IPS-NIHi7 (cell line): ENCODE data around the gene CCDC169.
"Not testable (repeated sequence)": the region's sequence is repeated elsewhere in the genome, so short reads cannot be mapped to it uniquely, and the experiment has no call there.

Experiments
- DNase-seq: peaks from one replicate; pipeline ENCODE4 v3.0.0; 2012; ENCODE audit warnings: mixed read lengths; ENCODE audit errors: extremely low spot score

CCDC169 gene

DNA sequence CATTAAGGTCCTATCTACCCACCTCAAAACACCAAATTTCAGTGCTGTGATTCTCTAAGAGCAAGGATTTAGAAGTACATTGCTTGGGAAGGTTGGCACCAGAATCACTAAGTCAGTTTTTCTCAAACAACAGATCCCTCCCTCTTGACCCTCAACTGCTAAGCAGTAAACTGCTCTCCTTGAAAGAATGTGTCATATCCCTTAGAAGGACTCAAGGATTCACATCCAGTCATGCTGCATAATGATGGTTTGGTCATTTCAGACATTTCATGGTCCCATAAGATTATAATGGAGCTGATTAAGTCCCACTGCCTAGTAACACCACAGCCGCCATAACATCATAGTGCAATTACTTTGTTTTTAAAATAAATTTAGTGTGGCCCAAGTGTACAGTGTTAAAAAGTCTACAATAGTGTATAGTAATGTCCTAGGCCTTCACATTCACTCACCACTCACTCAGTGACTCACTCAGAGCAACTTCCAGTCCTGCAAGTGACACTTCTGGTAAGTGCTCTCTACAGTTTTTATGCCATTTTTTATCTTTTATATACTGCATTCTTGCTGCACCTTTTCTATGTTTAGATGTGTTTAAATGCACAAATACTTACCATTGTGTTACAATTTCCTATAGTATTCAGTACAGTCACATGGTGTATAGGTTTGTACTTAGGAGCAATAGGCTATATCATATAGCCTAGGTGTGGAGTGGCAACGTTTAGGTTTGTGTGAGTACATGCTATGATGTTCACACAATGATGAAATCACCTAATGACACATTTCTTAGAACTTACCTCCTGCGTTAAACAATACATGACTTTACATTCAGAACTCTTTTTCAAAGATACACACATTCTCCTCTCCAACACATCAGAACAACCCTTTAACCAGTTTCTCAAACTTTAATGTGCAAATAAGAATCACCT, 15.7 kb upstream of the CCDC169 start:
- no peak for DNase-seq

DNA sequence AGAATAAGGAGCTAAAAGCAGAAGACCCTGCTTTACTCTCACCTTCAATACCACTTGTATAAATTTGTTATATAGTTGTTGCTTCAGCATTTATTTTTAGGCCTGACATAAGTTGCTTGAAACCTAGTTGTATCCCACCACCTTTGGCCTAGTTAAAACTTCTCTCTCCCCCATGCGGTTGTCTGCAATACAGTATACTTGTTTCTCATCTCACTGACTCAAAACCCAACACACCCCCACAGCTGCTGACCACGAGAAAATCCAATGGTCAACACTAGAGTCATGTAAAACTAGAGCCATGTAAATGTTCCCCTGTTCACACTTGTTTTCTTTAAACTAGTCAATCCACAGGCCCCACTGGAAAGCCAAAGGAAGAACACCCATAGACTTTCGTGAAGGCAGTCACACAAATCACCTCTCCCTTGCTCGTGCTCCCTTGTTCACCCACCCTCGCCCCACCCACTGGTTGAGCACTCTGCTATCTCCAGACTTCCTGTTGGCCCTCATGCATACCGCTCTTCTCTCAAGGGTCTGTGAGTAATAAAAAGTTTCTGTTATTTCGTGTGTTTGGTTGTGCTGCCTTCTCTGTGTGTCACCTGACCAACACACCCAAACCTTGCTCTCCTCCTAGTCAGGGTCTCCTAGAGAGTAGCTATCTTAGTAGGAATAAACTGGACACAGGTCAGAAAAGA, 12.9 kb upstream of the CCDC169 start:
- DNase-seq: no peak

DNA sequence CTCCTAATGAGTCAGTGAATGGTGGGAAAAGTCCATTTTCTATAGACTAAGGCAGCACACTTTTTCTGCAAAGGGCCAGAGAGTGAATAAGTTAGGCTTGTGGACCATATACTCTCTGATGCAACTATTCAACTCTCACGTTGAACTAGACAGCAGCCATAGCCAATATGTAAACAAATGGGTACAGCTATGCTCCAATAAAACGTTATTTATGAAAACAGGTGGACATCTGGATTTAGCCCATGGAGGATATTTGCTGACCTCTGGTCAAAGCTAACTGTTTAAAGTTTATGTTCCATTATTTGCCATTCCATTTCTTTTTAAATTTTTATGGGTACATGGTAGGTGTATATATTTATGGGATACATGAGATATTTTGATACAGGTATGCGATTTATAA, 4.7 kb upstream of the CCDC169 start:
- DNase-seq: no peak

DNA sequence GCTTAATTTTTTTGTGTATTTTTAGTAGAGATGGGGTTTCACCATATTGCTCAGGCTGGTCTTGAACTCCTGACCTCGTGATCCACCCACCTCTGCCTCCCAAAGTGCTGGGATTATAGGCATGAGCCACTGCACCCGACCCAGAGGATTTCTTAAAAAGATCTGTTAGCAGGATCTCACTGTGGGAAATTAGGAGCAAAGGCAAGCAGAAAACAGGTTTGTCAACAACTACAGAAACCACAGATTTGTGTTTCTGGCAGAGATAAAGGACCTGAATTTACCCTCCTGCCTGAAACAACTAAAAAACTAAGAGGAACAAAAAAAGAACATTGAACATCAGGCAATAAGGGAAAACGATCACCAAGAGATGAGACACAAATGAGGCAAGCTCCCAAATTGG, 1.9 kb upstream of the CCDC169 start:
- not testable (repeated sequence) for DNase-seq

DNA sequence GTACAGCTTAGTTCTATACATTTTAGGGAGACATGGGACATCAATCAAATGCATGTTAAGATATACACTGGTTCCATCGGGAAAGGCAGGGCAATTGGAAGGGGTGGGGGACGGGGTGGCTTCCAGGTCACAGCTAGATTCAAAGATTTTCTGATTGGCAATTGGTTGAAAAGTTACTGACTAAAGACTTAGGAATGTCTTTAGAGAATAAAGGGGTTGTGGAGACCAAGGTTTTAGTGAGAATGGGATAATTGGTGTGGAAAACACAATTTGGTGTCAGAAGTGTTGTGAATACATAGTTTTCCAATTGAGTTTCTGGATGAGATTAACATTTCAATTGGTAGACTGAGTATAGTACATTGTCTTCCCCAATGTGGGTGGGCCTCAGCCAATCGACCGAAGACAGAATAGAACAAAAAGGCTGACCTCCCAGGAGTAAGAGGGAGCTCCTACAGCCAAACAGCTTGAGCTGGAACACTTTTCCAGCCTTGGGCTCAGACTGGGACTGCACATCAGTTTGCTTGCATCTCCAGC, 988 bp upstream of the CCDC169 start:
- DNase-seq: peak; percentile 53

DNA sequence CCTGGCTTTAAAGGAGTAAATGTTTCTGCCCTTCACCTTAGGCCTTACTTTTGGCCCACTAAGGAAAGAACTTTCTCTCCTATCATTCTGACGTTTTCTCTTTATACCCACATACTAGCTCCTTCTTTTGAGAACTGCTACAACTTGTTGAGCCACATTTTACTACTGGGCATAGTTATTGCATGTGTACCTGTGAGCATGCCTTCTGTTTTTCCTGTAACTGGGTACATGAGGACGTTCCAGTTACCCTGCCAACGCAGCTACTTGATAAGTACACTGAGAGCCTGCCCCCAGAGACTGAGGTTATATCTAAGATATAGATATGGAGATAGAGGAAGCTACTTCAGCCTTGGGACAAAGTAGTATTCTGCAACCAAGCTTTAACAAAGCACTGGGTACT, 3.5 kb downstream of the CCDC169 start:
- no peak for DNase-seq

DNA sequence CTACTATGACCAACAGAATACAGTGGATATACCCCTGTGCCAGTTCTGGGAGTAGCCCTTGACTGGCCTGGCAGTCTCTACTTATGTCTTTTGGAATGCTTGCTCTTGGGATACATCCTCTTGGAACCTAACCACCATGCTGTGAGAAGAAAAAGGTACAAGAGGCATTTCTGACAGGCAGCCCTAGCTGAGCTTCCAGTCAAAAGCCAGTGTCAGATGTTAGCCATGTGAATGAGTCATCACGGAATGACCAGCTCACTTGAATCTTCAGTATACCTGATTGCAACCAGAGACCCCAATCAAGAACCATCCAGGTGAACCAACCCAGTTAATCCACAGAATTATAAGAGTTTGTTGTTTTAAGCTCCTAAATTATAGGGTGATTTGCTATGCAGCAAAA, 4.1 kb downstream of the CCDC169 start:
- no peak for DNase-seq

DNA sequence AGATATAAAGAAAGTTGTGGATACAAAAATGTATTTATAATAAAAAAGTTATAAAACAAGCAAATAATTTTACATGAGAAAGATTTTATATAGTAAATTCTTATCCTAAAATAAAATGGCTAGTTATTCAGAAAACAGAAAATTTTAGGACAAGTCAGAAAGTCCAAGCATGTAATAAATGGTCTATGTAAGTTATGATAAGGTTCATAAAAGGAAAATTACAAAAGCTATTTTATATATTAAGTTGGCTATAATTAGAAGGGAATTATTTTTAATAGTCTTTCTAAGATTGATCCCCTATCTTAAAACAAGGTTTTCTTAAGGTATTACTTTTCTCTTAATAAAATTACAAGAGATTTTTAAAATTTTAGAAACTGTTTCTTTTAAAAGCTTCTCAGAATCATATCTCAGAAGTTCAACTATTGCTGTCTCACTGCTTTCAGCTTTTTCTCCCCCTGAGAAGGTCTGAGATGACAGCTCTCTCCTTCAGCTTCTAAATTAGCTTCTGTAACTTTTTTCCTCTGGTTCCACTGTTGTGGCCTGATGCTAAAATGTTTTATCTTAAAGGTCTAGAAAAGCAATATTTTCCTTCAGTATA, 8.7 kb downstream of the CCDC169 start:
- no peak for DNase-seq

DNA sequence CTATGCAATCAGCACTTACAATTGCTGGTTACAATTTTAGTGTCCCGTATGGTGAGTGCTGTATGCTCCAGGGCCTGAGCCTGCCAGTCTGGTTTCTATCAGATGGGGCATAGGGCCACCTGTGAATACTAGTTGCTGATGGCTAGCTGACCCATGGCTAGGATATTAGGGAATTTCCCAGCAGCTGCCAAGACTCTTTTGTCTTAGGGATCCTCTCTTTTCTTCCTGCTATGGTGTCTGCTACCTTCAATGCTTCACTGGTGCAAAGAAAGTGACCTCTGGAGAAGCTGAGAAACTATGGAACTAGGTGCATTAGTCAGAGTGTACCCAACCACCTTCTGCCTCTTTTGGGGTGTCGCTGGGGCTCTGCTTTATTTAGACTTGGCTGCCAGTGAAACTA, 11.6 kb downstream of the CCDC169 start:
- DNase-seq: no peak

DNA sequence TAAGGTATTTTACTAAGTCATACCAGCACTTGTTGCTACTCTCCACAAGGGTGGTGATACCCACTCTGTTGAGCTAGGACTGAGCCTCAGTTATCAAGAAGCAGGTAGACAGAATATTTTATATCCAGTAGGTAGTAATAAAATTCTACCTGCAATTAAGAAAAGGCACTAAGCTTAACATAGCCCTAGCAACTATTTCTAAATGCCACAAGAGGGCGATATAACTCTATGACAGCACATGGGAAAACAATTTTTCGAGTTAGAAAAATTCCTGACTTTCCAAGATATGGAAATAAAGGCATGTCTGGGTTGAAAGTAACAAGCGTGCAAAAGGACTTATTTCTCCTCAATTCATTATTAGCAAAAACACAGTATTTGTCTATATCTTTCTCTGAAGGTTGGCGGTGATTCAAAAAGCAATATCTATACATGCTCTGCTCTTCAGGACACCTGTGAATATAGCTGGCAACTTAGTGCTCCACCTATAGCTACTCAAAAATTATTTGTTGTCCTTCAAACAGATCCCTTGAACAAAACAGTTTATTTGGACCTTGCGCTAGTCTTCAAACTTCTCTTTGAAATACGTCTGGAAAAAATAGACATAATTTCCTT, 14.7 kb downstream of the CCDC169 start:
- peak; percentile 27 for DNase-seq

DNA sequence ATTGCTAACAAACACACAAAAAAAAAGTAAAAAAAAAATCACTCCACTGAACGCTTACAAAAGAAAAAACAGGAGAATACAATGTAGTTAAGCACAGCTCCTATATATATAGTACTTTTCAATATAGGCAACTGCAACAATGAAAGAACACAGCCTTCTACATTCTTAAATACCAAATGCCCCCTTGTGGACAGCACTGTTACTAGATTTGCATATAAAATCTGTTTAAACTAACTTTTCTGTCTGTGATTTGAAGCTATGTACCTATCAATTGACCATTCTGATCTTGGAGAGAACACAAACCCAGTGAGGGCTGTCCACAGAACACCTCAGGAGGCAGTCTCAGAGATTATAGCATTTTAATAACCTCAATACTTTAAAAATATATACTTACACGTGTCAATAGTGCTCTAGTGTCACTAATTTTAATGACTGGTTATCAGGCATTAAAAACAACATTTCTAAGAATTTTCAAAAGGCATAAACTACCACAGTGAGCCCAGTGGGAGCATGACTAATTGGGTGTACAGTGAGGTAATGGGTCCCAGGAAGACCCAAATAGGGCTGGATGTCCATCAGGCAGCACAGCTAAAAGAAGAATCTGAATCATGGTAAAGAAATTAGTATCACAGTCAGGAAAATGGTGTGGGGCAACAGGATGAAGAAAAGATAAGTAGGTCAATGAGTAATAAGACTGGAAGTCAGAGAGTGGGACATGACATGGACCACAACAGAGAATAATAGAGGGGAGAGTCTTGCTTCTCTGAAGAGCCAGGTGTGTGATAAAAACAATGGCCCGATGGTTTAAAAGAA, 22.2 kb downstream of the CCDC169 start:
- DNase-seq: no peak

DNA sequence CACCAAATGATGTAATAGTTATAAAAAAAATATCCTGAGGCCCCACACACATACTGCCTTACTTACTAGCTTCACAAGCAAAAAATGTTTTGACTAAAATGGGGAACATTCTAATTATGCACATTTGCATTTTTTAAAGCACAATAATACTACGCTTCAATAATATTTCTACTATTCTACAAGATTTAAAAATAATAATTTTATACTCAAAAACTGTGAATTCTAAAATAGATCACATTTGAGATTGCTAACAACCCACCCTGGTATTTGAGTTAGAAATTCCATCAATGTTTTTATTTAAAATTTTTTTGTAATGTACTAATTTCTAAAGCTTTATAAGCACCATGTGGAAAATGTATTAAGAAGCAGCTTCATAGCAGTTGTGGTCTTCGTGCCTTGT, 24.2 kb downstream of the CCDC169 start:
- no peak for DNase-seq

DNA sequence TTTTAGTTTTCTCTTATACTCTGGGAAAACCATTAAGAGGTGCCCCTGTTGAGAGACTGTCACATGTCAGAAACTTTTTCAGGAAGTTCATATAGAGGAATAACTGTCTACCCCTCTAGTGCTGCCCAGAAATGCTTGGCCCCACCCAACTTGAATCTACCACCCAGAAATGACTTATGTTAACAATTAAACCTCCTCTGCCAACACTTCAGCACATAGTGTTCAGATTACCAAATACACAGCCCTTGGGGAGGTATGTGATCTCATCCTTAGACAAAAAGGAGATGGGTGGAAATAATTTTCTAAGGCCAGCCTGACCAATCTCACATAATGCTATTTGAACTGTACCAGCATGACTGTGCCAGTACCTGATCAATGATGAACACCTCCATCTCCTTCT, 35.6 kb downstream of the CCDC169 start:
- DNase-seq: no peak

DNA sequence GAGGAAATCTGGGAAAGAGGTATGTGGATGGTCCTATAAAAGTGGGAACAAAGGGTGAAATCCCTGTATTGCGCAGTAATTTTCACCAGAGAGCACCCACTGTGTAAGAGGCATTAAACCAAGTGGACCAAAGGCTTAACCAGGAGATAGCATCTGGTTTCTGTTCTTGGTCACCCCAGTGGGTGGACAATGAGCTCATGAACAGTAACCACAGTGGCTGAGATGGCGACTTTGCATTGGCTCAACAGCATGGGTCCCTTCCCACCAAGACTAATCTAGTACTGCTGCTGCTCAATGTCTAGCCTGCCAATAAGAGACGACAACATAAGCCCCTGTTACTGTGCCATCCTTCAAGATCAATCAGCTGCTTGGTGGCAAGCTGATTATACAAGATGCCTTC, 36.6 kb downstream of the CCDC169 start:
- DNase-seq: no peak

DNA sequence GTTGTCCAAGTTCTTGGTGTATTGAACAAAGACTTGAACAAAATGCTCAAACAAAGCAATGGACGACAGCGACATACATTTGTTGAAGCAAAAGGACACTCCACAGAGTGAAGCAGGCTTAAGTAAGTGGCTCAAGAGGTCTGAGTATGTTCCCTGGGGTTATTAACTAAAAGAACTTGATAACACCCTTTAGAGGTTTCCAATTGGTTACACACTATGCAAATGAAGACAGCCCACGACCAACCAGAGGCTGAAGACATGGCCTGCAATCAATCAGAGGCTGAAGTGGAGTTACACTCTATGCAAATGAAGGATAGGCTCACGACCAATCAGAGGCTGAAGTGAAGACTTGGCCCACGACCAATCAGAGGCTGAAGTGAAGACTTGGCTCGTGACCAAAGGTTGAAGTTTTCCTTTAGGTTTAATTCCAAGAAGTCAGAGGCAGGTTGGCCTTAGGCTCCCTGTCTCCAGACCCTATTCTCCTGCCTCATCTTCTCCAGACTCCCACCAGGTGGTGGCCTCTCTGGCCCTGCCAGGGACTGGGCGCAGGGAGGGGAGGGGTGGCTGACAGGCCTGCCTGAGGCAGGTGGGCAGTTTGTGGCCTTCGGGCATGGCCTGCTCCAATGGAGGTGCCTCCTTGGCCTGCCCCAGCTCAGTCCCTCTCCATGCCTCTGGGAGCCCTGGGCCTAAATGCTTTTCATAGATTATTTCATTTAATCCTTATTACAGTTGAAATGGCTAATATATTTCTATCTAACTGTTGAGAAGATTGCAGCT, 38.1 kb downstream of the CCDC169 start:
- DNase-seq: no peak

DNA sequence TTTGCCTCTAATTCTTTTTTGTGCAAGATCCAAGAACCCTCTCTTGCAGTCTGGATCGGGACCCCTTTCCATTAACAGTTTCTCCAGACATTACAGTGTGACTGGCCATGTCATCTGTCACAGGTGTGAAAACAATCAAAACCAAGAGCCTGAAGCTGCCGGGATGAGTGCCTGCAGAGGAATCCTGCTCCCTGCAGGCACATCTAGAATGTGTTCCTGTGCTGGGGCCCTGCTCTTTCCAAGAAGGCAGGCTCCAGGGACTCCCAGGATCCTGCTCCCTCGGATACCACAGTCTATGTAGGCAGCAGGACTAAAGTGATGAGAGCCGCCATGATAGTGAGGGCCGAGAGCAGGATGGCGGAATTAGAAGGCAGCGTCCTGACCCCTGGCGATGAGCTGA, 38.8 kb downstream of the CCDC169 start:
- DNase-seq: peak; percentile 22

DNA sequence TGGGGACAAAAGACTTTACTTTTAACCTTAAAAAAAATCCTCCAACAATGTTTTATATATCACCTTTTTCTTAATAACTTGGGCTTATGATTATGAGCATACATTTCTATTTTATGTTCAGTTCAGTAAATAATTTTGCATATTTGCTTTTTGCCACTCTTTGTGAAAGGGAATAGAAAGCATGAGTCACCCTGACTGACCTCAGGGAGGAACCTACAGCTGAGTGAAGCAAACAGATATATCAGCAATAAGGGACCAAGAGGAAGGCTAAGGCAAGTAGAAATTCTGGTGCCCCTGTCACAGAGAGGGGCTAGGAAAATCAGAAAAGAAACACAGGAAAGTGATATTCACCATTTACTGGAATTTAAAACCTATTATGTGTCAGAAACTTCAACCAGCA, 46.1 kb downstream of the CCDC169 start:
- no peak for DNase-seq

DNA sequence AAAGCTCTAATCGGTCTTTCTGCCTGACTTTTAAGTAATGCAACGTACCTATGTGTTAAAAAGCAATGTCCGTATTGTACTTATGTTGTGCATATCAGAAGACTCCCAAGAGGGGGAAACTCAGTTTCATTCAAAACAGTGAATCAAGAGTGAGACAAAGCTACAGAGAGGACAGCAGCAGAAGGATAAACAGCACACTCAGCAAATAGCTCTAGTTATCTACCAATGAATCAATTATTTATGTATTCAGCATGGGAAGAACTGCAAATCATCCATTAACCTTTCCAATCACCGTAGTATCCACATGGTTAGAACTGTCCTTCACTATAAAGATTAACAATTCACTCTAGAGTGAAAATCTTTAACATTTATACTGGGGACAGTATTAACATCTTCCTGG, 46.6 kb downstream of the CCDC169 start:
- DNase-seq: no peak

DNA sequence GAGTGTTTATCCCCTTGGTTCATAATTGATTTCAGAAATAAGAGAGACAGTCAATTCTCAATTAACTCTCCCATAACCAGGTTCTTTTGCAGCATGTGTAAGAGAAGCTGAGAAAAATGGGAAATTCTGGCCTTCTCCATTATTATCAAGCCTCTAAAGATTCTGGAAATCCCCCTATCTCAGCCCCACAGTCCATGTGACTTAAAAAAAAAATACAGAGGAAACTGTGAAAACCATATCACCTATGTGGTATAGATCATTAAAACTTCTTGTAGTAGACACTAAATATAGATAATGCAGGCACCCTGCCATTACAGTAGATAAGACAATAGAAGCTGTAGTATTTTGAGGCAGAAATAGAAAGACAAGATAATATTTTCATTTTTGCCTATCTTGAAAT, 48.9 kb downstream of the CCDC169 start:
- no peak for DNase-seq

DNA sequence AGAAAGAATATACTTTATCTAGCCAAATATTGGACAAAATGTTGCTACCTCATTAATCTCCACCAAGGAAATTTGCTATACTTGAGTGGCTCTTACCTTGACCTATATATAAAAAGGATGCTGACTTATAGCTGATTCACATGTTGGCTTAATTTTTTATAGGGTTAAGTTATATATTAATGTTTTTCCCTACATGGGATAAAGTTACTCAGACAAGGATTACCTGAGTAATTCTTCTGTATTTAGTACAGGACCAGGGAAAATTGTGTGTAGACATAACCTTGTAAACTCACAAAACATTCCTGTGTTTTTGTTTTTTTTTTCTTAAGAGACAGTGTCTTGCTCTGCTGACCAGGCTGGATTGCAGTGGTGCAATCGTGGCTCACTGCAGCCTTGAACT, 52.6 kb downstream of the CCDC169 start:
- no peak for DNase-seq

DNA sequence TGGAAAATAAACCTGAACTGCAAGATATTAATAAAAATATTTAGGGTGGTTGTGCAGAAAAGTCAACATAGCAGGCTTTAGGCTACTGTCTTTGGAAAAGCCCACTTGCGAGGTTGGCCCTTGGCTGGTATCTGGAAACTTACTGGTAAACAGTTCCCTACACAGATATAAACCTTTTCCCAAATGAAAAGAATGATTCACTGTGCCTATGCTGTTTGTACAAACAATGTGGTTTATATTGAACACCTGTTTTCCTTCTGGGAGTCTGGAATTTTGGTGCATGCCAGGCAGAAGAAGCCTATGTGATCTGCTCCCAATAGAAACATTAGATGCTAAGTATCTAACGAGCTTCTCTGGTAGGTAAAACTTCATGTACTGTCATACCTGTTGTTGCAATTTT, 53.5 kb downstream of the CCDC169 start:
- DNase-seq: no peak
